SH-SY5Y (cell line): ENCODE results near the gene MCOLN1.

Source experiments
- GATA2 ChIP-seq: IDR thresholded peaks from 2 replicates; pipeline ENCODE4 v1.6.1; 2011; ENCODE audit warnings: mild to moderate bottlenecking, low read depth, low read length
- GATA3 ChIP-seq: IDR thresholded peaks from 2 replicates; pipeline ENCODE4 v1.6.1; 2011; ENCODE audit warnings: low read depth, mild to moderate bottlenecking, low read length, moderate library complexity

MCOLN1 gene

GRCh38 chr19:7522072-7522922 lies at the start of gene MCOLN1:
TSS of gene MCOLN1 (plus strand) at chr19:7522624. CDS start at chr19:7522751, 127 bp downstream.
- TF ChIP-seq GATA3: no peak
- no peak; the same call in 1 of the 2 replicates for TF ChIP-seq GATA2

GRCh38 chr19:7475665-7476064 lies 46.8 kb upstream of the MCOLN1 start:
- no peak for TF ChIP-seq GATA2
- TF ChIP-seq GATA3: no peak

- TF ChIP-seq GATA3: no peak
- no peak; the same call in 1 of the 2 replicates for TF ChIP-seq GATA2
These were observed 46.2 kb upstream of the MCOLN1 start for GRCh38 chr19:7476241-7476640.

DNA sequence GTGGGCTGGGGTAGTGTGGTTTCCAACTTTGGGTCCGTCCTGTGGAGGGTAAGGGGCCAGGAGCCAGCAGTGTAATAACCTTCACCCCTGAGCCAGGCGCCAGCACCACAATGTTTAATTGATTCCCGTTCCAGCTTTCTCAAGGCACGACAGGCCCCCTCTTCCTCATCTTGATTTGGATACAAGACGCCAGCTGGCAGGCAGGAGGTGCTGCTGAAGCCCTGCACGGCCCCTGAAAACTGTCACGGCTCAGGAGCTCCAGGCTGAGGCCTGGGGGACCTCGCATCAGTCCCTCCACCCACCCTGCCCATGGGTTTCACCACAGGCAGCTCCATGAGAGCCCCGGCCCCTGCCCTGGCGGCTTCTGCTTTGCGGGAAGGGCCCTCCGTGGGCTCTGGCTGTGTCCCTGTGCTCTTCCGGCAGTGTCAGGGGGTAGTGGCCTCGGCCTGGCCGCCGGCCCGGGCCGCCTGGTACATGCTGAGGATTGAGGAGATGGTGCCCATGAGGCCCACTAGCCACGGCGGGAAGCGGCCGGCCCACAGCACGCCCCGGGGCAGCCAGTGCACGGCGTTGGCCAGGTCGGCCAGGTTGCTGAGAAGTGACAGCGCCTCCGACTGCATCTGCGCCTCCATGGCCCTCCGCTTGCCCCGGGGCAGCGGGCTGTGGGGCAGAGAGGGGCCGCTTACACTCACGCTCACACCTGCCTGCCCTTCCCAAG lies 45.5 kb upstream of the MCOLN1 start:
- TF ChIP-seq GATA2 (no peak), GATA3 (no peak)

- TF ChIP-seq GATA3: no peak
- TF ChIP-seq GATA2: no peak
These were observed 44.7 kb upstream of the MCOLN1 start for GRCh38 chr19:7477758-7478157.

GRCh38 chr19:7478173-7478842 lies 44.1 kb upstream of the MCOLN1 start:
- TF ChIP-seq GATA3: no peak
- no peak for TF ChIP-seq GATA2

GRCh38 chr19:7478843-7479227 lies 43.6 kb upstream of the MCOLN1 start:
- TF ChIP-seq GATA2: no peak
- no peak for TF ChIP-seq GATA3

DNA sequence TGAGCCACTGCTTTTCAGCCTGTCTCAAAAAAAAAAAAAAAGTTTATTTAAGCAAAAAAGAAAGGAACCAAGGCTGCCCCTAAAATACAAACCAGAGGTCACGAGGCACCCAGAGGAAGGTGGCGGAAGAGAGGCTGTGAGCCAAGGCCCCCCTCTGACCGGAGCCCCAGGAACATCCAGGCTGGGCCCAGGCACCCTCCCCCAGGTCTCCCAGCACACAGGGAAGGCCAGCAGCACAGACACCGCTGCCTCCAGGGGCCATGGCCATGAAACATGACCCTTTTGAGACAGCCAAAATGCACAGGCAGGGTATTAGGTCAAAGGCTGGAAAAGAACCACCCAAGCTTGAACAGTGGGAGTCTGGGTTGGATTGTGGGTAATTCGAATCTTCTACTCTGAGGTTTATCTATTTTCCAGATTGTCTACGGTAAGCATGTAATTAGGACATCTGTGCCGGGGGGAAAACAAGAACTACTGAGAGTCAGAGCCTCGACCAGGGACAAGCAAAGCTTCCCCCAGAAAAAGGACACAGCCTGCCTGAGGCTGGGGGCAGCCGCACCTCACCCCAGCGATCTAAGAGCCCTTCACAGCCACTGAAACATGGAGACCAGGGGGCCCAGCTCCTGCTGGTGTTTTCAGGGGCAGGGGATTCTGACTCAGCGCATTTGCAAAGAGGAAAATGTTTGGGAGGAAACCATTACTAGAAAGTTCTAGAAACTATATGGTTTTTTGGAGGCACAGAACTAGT lies 42.0 kb upstream of the MCOLN1 start:
- TF ChIP-seq GATA2 (no peak), GATA3 (no peak)

GRCh38 chr19:7480970-7481255 lies 41.5 kb upstream of the MCOLN1 start:
- no peak for TF ChIP-seq GATA3

GRCh38 chr19:7482584-7483439 lies 39.6 kb upstream of the MCOLN1 start:
- no peak for TF ChIP-seq GATA3
- no peak for TF ChIP-seq GATA2

DNA sequence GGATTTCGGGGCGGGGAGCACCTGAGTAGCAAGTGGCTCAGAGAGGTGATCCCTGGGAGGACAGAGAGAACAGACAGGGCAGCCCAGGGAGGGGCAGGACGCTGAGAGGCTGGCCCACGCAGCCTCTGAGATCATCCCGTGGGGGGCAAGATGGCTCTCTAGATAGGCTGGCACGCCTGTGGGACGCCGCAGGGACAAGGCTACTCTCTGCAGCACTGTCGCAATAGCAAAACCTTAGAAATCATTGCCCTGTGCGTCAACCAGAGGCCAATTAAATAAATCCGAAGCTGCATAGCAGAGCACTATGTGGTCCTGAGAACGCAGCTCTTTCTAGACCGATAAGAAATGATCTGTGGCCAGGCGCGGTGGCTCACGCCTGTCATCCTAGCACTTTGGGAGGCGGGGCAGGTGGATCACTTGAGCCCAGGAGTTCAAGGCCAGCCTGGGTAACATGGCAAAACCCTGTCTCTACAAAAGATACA lies 38.7 kb upstream of the MCOLN1 start:
- TF ChIP-seq GATA3 (no peak), GATA2 (peak; percentile 98)

GRCh38 chr19:7486923-7487322 lies 35.5 kb upstream of the MCOLN1 start:
- no peak for TF ChIP-seq GATA2
- no peak for TF ChIP-seq GATA3

GRCh38 chr19:7488736-7489353 lies 33.6 kb upstream of the MCOLN1 start, which contains the start of gene PEX11G:
TSS of gene PEX11G (minus strand) at chr19:7489035. CDS start at chr19:7489010, 25 bp downstream.
- no peak for TF ChIP-seq GATA2
- TF ChIP-seq GATA3: no peak
